OCI-LY3 (cell line): ENCODE measurements around the gene NRXN3.

Experiments
- CTCF ChIP-seq: fragments of 200-600, 300-600 bp; sonication (generic); IDR thresholded peaks from 2 replicates; pipeline ENCODE4 v1.5.1; 2014; ENCODE audit warnings: antibody characterized with exemption, low read length, low read depth
- EZH2phosphoT487 ChIP-seq: fragments of 200-600 bp; shearing (Covaris generic); IDR thresholded peaks from 2 replicates; pipeline ENCODE4 v1.6.1; 2018; ENCODE audit warnings: antibody characterized with exemption, mixed run types, low read depth

GRCh38 chr14:79742142-79742541, 1572.0 kb downstream of the NRXN3 start:
- TF ChIP-seq CTCF (no peak), EZH2phosphoT487 (no peak)
